ENCODE results near the gene METTL9. TPM values are rescaled to one million over a fixed set of nuclear protein-coding genes. Genes with fewer than 3 reads are reported as not detected.

The METTL9 gene
- total RNA-seq, 1 donor from 2014 or later = 252 TPM

- FAIRE-seq = no peak
- DNase-seq (ENCODE audit: low spot score in 2 of 2) = no peak
Observed at GRCh38 chr16:21701271-21701670, 101.9 kb downstream of the METTL9 start.

- no peak for DNase-seq (ENCODE audit: low spot score in 2 of 2)
- FAIRE-seq = no peak
Observed at GRCh38 chr16:21702276-21702675, 102.9 kb downstream of the METTL9 start.

DNA sequence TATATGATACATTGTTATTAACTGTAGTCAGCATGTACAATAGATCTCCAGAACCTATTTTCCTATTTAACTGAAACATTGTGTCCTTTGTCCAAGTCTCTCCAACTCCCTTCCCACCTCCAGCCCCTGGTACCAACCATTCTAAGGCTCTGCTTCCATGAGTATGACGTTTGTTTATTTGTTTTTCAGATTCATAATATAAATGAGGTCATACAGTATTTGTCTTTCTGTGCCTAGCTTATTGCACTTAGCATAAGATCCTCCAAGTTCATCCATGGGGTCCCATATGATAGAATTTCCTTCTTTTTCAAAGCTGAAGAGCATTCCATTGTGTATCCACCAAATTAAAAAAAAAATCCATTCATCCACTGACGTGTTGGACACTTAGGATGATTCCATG lies 103.8 kb downstream of the METTL9 start:
- no peak for FAIRE-seq
- DNase-seq (ENCODE audit: low spot score in 2 of 2) = no peak

DNA sequence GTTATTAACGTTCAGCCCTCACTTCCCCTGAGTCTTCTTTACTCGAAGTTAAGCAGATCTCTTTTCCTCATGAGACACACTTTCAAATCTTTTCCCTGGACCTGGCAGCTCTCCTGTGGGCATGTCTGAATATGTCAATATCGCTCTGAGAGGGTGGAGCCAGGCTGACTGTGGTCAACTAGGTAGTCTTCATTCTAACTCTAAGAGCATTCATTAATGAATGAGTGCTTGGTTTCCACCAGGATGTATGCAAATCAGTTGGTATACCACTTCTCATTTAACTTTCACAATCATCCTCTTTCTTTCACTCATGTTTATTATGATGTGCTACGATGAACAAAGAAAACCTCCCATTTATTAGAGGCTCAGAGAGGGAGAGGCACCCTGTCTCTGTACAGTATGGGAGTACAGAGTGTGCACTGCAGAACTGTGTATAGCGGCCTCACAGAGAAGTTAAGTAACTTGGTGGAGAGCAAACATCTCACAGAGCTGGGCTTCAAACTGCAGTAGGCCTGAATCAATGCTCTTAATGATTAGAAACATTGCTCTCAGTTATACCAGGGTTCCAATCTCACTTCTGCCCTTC lies 104.3 kb downstream of the METTL9 start:
- DNase-seq (ENCODE audit: low spot score in 2 of 2) = no peak
- no peak for FAIRE-seq

DNA sequence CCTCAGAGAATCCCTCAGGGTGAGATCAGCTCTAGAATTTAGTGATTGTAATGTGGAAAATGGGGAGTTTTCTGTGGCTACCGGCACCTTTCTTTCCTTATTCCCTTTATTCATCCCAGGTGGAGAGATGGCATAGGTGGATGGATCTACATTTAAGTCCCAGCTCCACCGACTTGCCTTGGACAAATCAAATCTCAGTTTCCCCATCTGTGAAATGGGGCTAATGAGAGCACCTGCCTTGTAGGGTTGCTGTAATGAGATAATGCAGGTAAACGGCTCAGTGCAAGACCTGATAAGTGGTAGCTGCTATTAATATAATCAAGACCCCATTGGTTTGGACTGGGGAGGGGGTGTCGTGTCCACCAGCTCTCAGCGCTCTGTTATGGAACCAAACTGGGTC lies 104.9 kb downstream of the METTL9 start:
- DNase-seq (ENCODE audit: low spot score in 2 of 2) = no peak
- FAIRE-seq = no peak

GRCh38 chr16:21704733-21705132 lies 105.4 kb downstream of the METTL9 start:
- FAIRE-seq (no peak), DNase-seq (ENCODE audit: low spot score in 2 of 2) (no peak)

Small RNA genes lying within 50 kb of the gene (small RNA-seq; reads per million reads assigned to genes)
- gene RF00478 (not detected), gene RNU6-1005P (not detected), gene RNU6-196P (not detected)

Other genes starting within 250 kb of the METTL9 start
- 2.9 TPM for gene IGSF6, start 53.0 kb downstream of the METTL9 start, total RNA-seq
- gene OTOA, start 64.4 kb downstream of the METTL9 start, total RNA-seq = 0.41 TPM

Data from frontal cortex (tissue), 4 donors.